Measurements from ENCODE around the gene ARSB. TPM values are rescaled to one million over a fixed set of nuclear protein-coding genes. Genes with fewer than 3 reads are reported as not detected.

The ARSB gene
- total RNA-seq: 8.2 and 8.8 TPM in 2 replicates

DNA sequence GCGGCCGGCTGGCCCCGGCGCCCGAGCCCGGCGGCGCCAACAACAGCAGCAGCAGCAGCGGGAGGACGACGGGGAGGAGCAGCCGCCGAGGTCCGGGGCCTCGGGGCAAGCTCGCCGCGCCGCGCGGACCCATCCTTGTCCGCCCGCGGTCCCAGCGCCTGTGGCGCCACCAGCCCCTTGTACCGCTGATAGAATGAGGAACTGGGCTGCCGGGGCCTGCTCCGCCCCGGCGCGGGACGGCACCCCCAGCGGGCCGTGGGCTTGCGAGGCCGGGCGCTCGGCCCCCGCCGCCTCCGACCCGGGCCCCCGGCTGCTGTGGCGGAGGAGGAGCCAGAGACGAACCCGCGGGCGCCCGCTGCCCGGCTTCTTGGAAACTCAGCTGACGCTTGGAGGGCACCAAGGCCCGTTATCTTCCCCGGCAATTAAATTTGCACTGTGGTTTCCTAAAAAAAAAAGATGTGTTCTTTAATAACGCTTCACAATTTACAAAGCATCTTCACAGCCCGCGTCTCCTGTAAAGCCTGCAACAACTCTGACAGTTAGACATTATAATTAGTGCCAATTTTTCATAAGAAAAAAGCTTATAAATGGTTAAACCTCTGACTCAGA lies at the start of gene ARSB:
TSS of gene ARSB (minus strand) at position 195 of the 609 bp plus-strand sequence. CDS start at position 133, 62 bp downstream.

Other genes starting within 250 kb of the ARSB start
- gene DMGDH, start 84.4 kb upstream of the ARSB start, total RNA-seq: 1.6 and 5.1 TPM in 2 replicates
- gene BHMT2, start 84.5 kb upstream of the ARSB start, total RNA-seq: 4.4 and 4.6 TPM in 2 replicates
- not detected in 2 replicates for gene BHMT, start 126.5 kb upstream of the ARSB start, total RNA-seq